OCI-LY1 (cell line): ENCODE results near the gene NPHP3.

Experiments used
- H2AFZ ChIP-seq: fragments of 200-600 bp; sonication (generic), shearing (Covaris generic); 2 replicates; pipeline ENCODE4 v1.6.0; 2014; ENCODE audit warnings: antibody characterized with exemption, mild to moderate bottlenecking, low read length
- H3F3A ChIP-seq: fragments of 200-600 bp; sonication (generic), shearing (Covaris generic); 2 replicates; pipeline ENCODE4 v1.6.0; 2014; ENCODE audit warnings: mild to moderate bottlenecking, antibody characterized with exemption, low read length, moderate library complexity; ENCODE audit not compliant: insufficient read depth
- H3K27ac ChIP-seq: fragments of 200-600 bp; sonication (generic); 2 replicates; pipeline ENCODE4 v1.5.1; 2014; ENCODE audit warnings: low read length, mixed run types, mild to moderate bottlenecking, low read depth; ENCODE audit not compliant: poor library complexity, severe bottlenecking
- H3K27me3 ChIP-seq: fragments of 200-600 bp; sonication (generic); 2 replicates; pipeline ENCODE4 v1.6.0; 2014; ENCODE audit warnings: antibody characterized with exemption, mild to moderate bottlenecking, low read length, moderate library complexity; ENCODE audit not compliant: insufficient read depth
- H3K36me3 ChIP-seq: fragments of 200-600 bp; sonication (generic); 2 replicates; pipeline ENCODE4 v1.6.1; 2014; ENCODE audit warnings: mild to moderate bottlenecking, antibody characterized with exemption, low read length, moderate library complexity, mixed read lengths; ENCODE audit not compliant: insufficient read depth
- H3K4me1 ChIP-seq: fragments of 200-600 bp; sonication (generic); 2 replicates; pipeline ENCODE4 v1.5.1; 2014; ENCODE audit warnings: mild to moderate bottlenecking, low read length, moderate library complexity; ENCODE audit not compliant: insufficient read depth, severe bottlenecking
- H3K4me2 ChIP-seq: fragments of 200-600 bp; sonication (generic), shearing (Covaris generic); 2 replicates; pipeline ENCODE4 v1.6.1; 2014; ENCODE audit warnings: low read length
- H3K4me3 ChIP-seq: fragments of 200-600 bp; sonication (generic); 2 replicates; pipeline ENCODE4 v1.5.1; 2014; ENCODE audit warnings: low read length, low read depth, mild to moderate bottlenecking, mixed read lengths; ENCODE audit not compliant: poor library complexity, severe bottlenecking
- H3K79me2 ChIP-seq: fragments of 200-600 bp; shearing (Covaris generic); 2 replicates; pipeline ENCODE4 v1.6.1; 2016; ENCODE audit warnings: mixed run types, low read length, mixed read lengths; ENCODE audit not compliant: insufficient read depth
- H3K9ac ChIP-seq: fragments of 200-600 bp; sonication (generic), shearing (Covaris generic); 2 replicates; pipeline ENCODE4 v1.6.1; 2014; ENCODE audit warnings: mild to moderate bottlenecking, low read length, mixed read lengths
- H3K9me2 ChIP-seq: fragments of 200-600 bp; sonication (generic), shearing (Covaris generic); 2 replicates; pipeline ENCODE4 v1.6.1; 2014; ENCODE audit warnings: low read depth, mild to moderate bottlenecking, low read length, mixed read lengths
- H3K9me3 ChIP-seq: fragments of 200-600 bp; shearing (Covaris generic); 2 replicates; pipeline ENCODE4 v1.6.1; 2014; ENCODE audit warnings: low read length, mixed read lengths
- H4K20me1 ChIP-seq: fragments of 200-600 bp; sonication (generic), shearing (Covaris generic); 2 replicates; pipeline ENCODE4 v1.6.0; 2016; ENCODE audit warnings: mild to moderate bottlenecking, low read length; ENCODE audit not compliant: insufficient read depth
- CTCF ChIP-seq: fragments of 200-600 bp; sonication (generic), shearing (Covaris generic); IDR thresholded peaks from 2 replicates; pipeline ENCODE4 v1.5.1; 2017; ENCODE audit warnings: mild to moderate bottlenecking, antibody characterized with exemption, low read length, moderate library complexity, mixed read lengths
- EZH2 ChIP-seq: fragments of 200-600 bp; sonication (generic), shearing (Covaris generic); IDR thresholded peaks from 2 replicates; pipeline ENCODE4 v1.8.0; 2017; ENCODE audit warnings: borderline replicate concordance, mixed run types, mild to moderate bottlenecking, antibody characterized with exemption, low read length, moderate library complexity, mixed read lengths

The NPHP3 gene

GRCh38 chr3:132659365-132660051 is 62.7 kb downstream of the NPHP3 start, which contains the start of gene ACAD11:
TSS of gene ACAD11 (minus strand) at chr3:132659809. CDS start at chr3:132659751, 58 bp downstream.
- Histone ChIP-seq H3K4me3 (peak within 1 kb of the TSS; percentile 80), H3K36me3 (no peaks in the 10 kb centered on the region), H4K20me1 (no peaks in the 10 kb centered on the region), H3K27ac (peak within 1 kb of the TSS; percentile 56), H3K9me3 (no peaks in the 10 kb centered on the region), H3K27me3 (no peaks in the 10 kb centered on the region), H3F3A (no peaks in the 10 kb centered on the region), H3K9me2 (no peaks in the 10 kb centered on the region), H3K4me2 (peak within 1 kb of the TSS; percentile 91), H3K79me2 (peaks cover 37% of the 10 kb centered on the region), H3K9ac (peak within 1 kb of the TSS; percentile 83), H3K4me1 (peaks cover 35% of the 10 kb centered on the region), H2AFZ (peak within 1 kb of the TSS; percentile 88)
- TF ChIP-seq CTCF (peak; percentile 94), EZH2 (no peak)

- TF ChIP-seq CTCF (no peak), EZH2 (no peak)
- H3K79me2 ChIP-seq, result peaks cover 32% of the 10 kb centered on the region
- peak overlapping the region; percentile 83 for H3K9ac ChIP-seq
- peaks cover 35% of the 10 kb centered on the region for H3K4me1 ChIP-seq
- peak overlapping the region; percentile 80 for H3K4me3 ChIP-seq
- peak overlapping the region; percentile 91 for H3K4me2 ChIP-seq
- H2AFZ ChIP-seq, result 0 out of 2 replicates have a peak overlapping the region, but pooled peaks have one; percentile 22
- no peaks in the 10 kb centered on the region for H3K9me2 ChIP-seq
- H3F3A ChIP-seq, result no peaks in the 10 kb centered on the region
- no peaks in the 10 kb centered on the region for H4K20me1 ChIP-seq
- no peaks in the 10 kb centered on the region for H3K36me3 ChIP-seq
- H3K9me3 ChIP-seq, result no peaks in the 10 kb centered on the region
- no peak overlapping the region for H3K27ac ChIP-seq
- H3K27me3 ChIP-seq, result no peaks in the 10 kb centered on the region
These were observed 63.2 kb downstream of the NPHP3 start for GRCh38 chr3:132659000-132659364.

- Histone ChIP-seq H3K27ac (no peak overlapping the region), H3K4me1 (peaks cover 35% of the 10 kb centered on the region), H4K20me1 (no peaks in the 10 kb centered on the region), H2AFZ (no peak overlapping the region), H3K27me3 (no peaks in the 10 kb centered on the region), H3K4me2 (peak overlapping the region; percentile 91), H3K4me3 (peak overlapping the region; percentile 80), H3K9me2 (no peaks in the 10 kb centered on the region), H3F3A (no peaks in the 10 kb centered on the region), H3K79me2 (peaks cover 25% of the 10 kb centered on the region), H3K36me3 (no peaks in the 10 kb centered on the region), H3K9me3 (no peaks in the 10 kb centered on the region), H3K9ac (no peak overlapping the region; the same call in 1 of the 2 replicates)
- TF ChIP-seq CTCF, result no peak
- no peak for TF ChIP-seq EZH2
These were observed 64.1 kb downstream of the NPHP3 start for GRCh38 chr3:132657869-132658747.
